Stimulated activated CD8-positive, alpha-beta memory T cell treated with anti-CD3 and anti-CD28 coated beads, Interleukin-15, amount 100 ng/mL, for 1 hour (primary cell): ENCODE results near the gene ATRIP.
A peak's percentile ranks its signal among the peaks of the same experiment; 100 is the strongest.

Experiments
- DNase-seq: peaks from one replicate; pipeline ENCODE4 v3.0.0-alpha.2; 2020; ENCODE audit warnings: low read depth

Gene ATRIP

DNA sequence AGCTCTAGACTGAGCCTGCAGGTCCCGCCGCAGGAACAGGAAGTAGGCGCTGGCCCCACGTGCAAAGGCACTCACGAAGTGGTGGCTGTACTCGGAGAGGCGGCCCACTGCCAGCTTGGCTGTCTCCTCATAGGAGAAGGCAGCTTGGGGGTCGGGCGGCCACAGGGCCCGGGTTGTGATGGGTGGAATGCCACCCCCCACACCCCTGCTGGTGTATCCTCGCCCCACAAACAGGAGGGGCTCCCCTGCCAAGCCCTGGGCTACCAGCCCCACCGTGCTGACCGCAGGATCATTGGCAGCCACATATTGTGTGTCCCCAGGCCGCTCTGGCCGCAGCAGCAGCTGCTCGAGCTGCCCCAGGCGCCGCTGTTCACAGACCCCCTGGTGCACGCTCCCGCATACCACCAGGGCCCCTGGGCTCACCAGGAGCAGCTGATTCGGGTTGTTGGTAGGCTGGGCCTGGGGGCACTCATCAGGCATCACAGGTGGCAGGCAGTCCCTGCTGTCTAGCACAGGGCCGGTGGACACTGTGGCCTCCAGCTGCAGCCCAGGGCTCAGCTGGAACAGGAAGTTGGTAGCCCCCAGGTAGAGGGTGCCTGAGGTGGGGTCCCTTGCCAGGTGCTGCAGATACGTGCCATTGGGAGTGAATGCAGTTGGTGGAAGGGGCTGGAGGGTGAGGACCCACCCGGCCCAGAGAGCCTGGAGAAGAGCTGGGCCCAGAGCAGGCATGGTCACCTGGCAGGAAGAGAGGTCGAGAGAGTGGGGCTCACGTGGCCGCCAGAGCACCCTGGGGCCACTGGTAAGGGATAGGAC is 22.4 kb upstream of the ATRIP start:
- no peak for DNase-seq

DNA sequence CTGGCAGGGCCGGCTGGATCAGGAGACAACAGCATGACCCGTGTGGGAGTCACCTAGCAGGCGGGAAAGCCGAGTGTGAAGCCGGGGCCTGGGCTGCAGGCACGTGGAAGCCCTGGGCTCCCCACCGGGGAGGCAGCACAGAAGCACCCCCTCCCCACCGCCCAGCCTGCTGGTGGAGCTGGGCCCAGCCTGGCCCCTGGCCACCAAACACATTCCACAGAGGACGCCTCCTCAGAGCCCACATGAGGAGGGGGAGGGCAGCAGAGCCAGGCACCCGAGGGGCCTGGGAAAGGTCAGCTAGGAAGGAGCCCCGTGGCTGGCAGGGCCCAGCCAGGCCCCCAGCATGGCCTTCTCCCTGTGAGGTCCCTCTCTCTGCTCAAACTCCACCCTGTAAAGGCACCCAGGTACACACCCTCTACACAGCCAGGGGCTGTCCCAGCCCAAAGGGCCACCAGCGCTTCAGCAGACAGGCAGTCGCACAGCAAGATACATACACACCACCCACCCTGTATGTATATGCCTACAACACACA is 21.2 kb upstream of the ATRIP start:
- DNase-seq = no peak

DNA sequence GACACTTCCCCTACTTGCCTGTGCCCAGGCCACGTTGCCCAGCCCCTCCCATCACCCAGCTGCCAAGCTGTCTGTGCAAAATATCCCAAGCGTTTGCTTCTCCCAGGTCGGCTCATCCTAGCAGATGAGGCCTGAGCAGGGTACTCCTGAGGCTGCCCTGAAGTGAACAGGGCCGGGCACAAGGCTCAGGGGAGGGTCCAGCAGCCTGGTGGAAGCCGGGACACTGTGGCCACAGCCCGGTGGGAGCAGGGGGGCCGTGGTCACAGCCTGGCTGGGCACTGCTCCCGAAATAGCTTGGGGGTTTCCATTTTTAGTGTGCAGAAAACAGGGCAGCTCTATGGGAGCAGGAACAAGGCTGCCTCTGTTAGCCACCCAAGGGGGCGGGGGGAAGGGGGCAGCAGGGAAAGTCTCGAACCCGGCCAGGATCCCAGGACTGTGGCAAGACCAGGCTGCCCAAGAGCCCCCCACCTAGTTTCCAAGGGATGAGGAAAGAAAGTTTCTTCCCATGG is 20.1 kb upstream of the ATRIP start:
- DNase-seq = no peak

- DNase-seq = no peak
Observed at GRCh38 chr3:48426944-48427629, 19.4 kb upstream of the ATRIP start.

- DNase-seq = no peak
Observed at GRCh38 chr3:48427630-48427962, 18.9 kb upstream of the ATRIP start.

DNA sequence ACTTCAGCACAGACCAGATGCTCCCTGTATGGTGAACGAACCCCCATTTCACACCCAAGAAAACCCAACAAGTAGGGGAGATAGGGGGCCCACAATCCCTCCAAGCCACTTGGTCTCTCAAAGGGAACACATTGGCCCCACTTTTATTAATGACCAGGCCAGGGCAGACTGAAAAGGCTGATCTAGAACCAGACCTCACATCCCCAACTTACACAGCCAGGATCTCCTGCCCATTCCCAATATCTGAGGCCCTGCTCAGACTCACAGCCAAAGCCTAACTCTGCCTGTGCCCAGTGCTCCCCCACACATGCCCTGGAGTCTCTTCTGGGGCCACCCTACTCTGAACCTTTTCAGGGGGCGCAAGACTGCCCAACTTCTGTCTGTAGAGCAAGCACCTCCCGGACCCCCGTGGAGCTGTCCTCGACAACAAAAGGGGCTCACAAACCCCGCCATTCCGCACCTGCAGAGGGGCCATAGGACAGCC is 18.4 kb upstream of the ATRIP start:
- DNase-seq = no peak

DNA sequence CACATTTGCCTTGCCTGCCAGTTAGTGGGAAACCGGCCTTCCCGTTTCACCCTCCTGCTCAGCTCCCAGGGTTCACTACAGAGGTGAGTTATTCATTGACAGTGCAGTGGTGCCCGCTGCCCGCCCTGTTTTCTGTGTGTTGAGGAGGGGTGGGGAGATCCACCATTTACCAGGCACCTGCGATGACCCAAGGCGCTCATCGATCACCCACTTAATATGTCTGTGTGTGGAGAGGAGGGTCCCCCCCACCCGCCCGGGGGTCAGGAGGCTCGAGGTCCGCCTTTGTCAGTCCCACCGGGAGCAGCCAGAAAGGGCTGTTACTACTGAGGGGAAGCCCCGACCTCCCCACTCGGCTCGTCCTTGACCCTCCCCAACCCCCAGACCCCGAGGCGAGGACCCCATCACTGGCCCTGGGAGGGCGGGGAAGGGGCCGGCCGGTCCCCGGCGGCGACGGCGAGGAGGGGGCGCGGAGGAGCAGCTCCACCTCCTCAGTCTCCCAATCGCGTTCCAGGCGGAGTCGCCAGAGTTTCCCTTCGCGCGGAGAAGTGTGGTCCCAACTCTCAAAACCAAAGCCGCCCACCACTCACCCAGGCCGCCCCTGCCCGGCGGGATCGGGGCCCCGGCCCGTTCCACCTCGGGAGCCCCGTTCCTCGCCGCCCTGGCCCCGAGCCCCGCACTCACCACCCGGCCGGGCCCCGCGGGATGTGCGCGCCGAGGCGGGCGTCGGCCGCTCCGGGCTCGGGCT is 17.8 kb upstream of the ATRIP start:
- DNase-seq = no peak

- no peak for DNase-seq
Observed at GRCh38 chr3:48429317-48429959, 17.1 kb upstream of the ATRIP start.

- DNase-seq = no peak
Observed at GRCh38 chr3:48429960-48430707, 16.4 kb upstream of the ATRIP start, which contains the start of gene PLXNB1. Gene PLXNB1 (minus strand): TSS chr3:48430086. CDS start chr3:48424611, 5,475 bp downstream.

GRCh38 chr3:48430708-48431101 is 15.8 kb upstream of the ATRIP start:
- DNase-seq = no peak

GRCh38 chr3:48431224-48432029 is 15.1 kb upstream of the ATRIP start:
- no peak for DNase-seq

DNA sequence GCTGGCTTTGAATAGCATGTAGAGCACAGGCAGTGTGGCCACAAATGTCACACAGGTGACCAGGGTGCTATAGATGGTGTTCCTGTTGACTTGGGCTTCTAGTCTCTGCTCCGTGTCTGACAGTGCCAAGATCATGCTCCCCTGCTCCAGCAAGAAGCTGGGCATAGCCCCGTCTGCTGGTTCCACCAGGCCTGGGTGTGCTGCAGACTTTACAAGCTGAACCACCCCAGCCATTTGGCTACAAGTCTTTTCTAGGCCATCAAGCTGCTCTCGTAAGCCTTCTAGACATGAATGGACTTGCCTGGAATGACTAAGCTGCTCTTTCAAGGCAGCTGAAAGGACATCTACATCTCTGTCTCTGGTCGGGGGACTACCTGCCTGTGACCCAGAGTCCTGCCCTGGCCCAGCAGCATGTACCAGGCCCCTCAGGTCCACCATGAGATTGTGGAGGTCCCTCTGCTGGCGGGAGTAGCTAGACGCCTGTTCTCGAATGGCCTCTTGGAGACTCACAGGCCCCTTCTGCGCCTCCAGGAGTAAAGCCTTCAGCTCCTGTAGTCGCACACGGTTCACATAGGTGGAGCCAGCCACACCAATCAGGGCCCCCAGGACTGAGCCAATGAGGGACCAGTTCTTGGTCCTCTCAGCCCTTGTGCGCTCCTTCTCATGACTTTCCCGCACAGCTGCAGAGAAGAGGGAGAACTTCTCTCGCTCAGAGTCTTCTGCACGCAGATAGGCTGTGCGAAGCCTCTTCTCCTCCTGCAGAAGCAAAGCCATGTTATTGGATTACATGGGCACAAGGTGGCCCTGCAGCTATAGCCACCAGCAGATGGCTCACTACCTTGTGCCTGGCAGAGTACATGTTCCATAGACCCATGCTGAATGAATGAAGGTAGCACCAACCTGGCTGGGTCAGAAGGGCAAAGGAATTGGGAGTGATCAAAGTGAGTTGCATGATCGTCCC is 13.8 kb upstream of the ATRIP start:
- no peak for DNase-seq

DNA sequence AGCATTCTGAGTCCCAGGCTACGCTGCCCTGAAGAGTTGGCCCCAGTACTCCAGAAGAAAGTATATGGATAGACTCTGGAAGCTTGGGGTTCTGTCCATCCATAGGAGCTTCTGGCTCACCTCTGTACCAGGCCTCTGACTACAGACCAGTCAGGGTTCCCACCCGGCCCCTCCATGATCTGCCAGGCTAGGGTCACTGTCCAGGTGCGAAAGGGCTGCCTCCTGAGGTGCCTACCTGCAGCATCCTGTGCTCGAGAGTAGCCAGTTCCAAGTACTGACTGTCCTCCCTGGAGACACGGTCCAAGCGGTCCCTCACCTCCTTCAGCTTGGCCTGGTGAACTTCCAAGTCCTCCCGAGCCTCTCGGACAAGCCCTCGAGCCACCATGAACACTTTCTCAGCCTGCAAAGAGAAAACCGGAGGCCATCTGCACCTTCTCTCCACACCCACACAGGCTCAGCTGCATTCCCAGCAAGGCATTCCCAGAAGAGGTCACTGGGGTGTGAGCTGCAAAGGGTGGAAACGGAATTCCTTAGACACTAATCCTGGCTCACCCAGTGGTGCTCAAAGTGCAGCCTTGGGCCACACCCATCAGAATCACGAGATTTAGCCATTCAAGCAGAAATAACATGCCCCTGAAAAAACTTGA is 12.9 kb upstream of the ATRIP start:
- DNase-seq = no peak

DNA sequence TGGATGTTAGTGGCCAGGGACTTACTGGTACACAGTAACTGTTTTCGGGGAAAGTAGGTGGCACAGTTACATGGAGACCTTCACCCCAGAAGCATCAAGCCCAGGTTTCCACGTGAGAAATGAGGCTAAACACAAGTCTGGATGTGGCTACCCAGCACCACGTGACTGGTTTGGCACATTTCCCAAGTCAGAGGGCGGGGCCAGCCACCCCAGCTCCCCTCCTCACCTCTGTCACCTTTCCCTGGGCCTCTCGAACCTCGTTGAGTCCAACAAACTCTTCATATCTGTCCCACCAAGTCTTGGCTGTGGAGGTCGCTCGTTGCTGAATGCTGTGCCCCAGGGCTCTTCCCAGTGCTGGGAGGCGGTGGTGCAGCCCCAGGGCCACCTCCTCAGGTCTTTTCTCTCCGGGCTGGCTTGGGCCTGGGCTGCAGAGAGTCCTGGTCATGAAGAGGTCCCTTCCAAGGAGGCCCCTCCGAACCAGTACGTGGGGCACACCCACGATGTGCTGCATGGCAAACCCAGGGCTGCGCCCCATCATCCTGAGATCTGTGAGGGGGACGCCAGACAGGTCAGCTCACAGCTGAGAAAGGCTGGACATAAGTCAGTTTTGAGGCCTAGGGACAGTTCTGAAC is 11.8 kb upstream of the ATRIP start:
- DNase-seq = no peak

DNA sequence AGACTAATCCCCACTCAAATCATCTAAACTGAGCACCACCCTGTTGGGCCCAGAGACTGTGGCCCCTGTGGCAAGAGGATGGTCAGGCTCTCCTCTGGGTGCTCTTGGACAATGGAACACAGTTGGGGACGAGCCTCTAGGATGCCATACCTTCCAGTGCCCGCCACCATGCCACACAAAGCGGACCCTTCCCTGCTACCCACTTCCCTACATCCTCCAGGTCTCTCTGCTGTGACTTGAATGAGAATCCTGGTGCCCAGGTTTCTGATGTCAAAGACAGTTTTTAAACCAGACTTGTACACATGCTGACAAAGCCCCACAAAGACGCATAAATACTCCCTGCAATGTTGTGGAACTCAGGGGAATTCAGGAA is 11.3 kb upstream of the ATRIP start:
- DNase-seq = no peak

DNA sequence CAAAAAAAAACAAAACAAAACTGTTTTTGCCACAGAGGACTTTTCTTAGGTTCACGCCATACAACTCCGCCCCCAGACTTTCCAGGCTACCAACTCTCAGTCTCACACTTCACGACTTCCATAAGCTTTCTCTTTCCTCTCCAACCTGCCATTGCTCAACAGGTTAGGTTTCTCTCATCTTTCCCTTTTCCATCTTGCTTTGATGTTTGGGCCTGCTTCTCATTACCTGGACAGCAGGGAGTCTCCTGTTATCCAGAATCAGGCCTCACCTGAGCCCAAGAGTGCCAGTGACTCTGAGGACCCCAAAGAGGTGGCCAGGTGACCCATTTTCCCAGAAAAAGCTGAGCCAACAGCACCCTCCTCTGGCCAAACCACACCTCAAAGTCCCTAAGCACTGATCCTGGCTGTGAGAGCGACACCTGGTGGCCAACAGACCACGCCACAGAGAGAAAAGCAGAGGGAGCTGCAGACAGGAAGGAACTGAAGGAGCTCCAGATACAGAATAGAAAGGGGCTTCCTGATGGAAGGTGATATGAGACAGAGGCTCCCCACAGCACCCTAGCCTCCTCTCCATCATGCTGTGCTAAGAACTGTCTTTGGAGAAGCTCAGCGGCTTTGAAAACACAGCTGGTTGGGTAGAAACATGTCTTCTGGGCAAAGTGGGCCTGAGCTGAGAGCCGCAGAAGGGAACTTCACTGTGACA is 10.6 kb upstream of the ATRIP start:
- DNase-seq = peak; percentile 74

DNA sequence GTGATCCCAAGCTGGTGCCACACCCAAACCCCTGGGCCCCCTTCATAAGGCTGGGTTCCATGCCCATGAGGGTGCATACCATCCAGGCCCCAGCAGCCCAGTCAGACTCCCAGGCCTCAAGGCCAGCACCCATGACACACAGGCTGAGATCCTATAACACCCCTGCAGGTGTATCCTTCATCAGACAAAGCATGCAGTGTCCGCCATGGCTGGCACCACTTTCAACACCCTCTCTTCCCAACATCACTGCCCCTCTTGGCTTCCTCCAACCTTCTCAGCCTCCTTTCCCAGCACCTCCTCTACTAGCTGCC is 10.1 kb upstream of the ATRIP start:
- no peak for DNase-seq

- DNase-seq = no peak
Observed at GRCh38 chr3:48436855-48437254, 9.7 kb upstream of the ATRIP start.
